CD4-positive, alpha-beta T cell (primary cell): ENCODE results near the gene TEX54. TPM values are rescaled to one million over a fixed set of nuclear protein-coding genes. Genes with fewer than 3 reads are reported as not detected.
A peak's percentile ranks its signal among the peaks of the same experiment; 100 is the strongest.

ENCODE experiments used
- ATAC-seq: fragments of 200-7000 bp; cut with Tn5 transposase; one replicate; pipeline ENCODE4 v1.10.0; 2022; ENCODE audit warnings: mild to moderate bottlenecking; ENCODE audit not compliant: poor library complexity
- CTCF ChIA-PET: fragments of 350-600 bp; sonication (Branson Sonifier 250); formaldehyde crosslinking; loops from one replicate; lab custom pipeline; 2021; ENCODE audit warnings: antibody characterized with exemption, inconsistent platforms; lab: Charles Lee
- POLR2A ChIA-PET: fragments of 350-600 bp; sonication (Branson Sonifier 250); formaldehyde crosslinking; loops from one replicate; lab custom pipeline; 2021; ENCODE audit warnings: antibody characterized with exemption, inconsistent platforms; lab: Charles Lee
- DNase-seq, 14 experiments: peaks; one replicate each; pipeline ENCODE4 v3.0.0-alpha.2; 2013 to 2020; ENCODE audit warnings: mixed read lengths in 2 of 14
- H3K27ac ChIP-seq, 2 donors: one replicate each; pipeline versions ENCODE4 v1.5.1 to v1.7.0; 2013; ENCODE audit warnings: low read length in 2 of 2, low read depth in 1 of 2, mild to moderate bottlenecking in 1 of 2
- H3K27me3 ChIP-seq, 2 experiments: 1 replicate in 1 of 2; 2 replicates in 1 of 2; pipeline versions ENCODE4 v1.6.1 to v1.7.0; 2013; ENCODE audit warnings: low read length in 2 of 2, control low read depth in 1 of 2, mild to moderate bottlenecking in 1 of 2, moderate library complexity in 1 of 2; ENCODE audit not compliant: insufficient read depth in 2 of 2, control insufficient read depth in 1 of 2
- H3K36me3 ChIP-seq: one replicate; pipeline ENCODE4 v1.6.1; 2013; ENCODE audit warnings: low read length, control low read depth; ENCODE audit not compliant: insufficient read depth
- H3K4me1 ChIP-seq: one replicate; pipeline ENCODE4 v1.6.1; 2013; ENCODE audit warnings: low read length, control low read depth; ENCODE audit not compliant: insufficient read depth
- H3K4me3 ChIP-seq: one replicate; pipeline ENCODE4 v1.5.1; 2013; ENCODE audit warnings: mild to moderate bottlenecking, low read length, moderate library complexity
- H3K9me3 ChIP-seq, 2 experiments: 1 replicate in 1 of 2; 2 replicates in 1 of 2; pipeline versions ENCODE4 v1.6.1 to v1.7.0; 2013; ENCODE audit warnings: low read length in 2 of 2, mild to moderate bottlenecking in 2 of 2, control low read depth in 1 of 2, moderate library complexity in 1 of 2; ENCODE audit not compliant: control insufficient read depth in 1 of 2, insufficient read depth in 1 of 2
- H3K27ac Mint-ChIP-seq: one replicate; pipeline ENCODE4 v1.8.0; 2020; ENCODE audit warnings: mixed read lengths
- H3K27me3 Mint-ChIP-seq: one replicate; pipeline ENCODE4 v1.8.0; 2021; ENCODE audit warnings: mixed read lengths
- H3K36me3 Mint-ChIP-seq: one replicate; pipeline ENCODE4 v1.8.0; 2021; ENCODE audit warnings: low read depth, mixed read lengths
- H3K4me1 Mint-ChIP-seq: one replicate; pipeline ENCODE4 v1.8.0; 2021; ENCODE audit warnings: low read depth, mixed read lengths
- H3K4me3 Mint-ChIP-seq: one replicate; pipeline ENCODE4 v1.8.0; 2020; ENCODE audit warnings: mild to moderate bottlenecking, mixed read lengths
- H3K9me3 Mint-ChIP-seq: one replicate; pipeline ENCODE4 v1.8.0; 2020; ENCODE audit warnings: mixed read lengths
- intact Hi-C, 2 experiments: fragments of 100-400 bp; cut with DNase I in 1 of 2; cut with micrococcal nuclease in 1 of 2; formaldehyde crosslinking; loops; one replicate each; pipeline versions ENCODE4 v1.15.1 to v1.9.0; 2023 to 2025; cut with DNase I, micrococcal nuclease
- total RNA-seq, 174 experiments: library from RNA in 2 of 174; stranded (reverse) in 2 of 174; gene quantifications; one replicate each; pipeline ENCODE4 v1.2.3 and lab custom pipeline; 2021 to 2026
- TF ChIP-seq, protein P1 (sequence below): fragments of 200-600 bp; IDR thresholded peaks from one replicate; pipeline ENCODE4 v1.8.0; 2022; ENCODE audit warnings: antibody characterized with exemption, mild to moderate bottlenecking

Gene TEX54
- total RNA-seq, 2 experiments from 2014 or later: 0.59 TPM; not detected in 1

DNA sequence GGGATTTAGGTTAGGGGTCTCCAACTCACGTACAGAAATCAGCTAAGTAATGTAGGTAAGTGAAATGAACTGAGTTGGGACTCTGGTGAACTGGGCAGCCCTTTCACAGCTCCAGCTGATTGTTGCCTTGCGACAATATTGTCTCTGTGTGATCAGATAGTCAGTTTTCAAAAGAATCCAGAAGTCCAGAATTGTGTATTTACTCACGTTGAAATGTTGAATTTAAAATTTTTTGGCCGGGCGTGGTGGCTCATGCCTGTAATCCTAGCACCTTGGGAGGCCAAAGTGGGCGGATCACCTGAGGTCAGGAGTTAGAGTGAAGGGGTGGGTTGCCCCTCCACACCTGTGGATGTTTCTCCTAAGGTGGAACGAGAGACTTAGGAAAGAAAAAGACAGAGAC is 25.6 kb upstream of the TEX54 start:
- Histone ChIP-seq H3K27me3 (no peaks in the 10 kb centered on the region), H3K27ac (no peak overlapping the region), H3K4me1 (peaks cover 32% of the 10 kb centered on the region)

DNA sequence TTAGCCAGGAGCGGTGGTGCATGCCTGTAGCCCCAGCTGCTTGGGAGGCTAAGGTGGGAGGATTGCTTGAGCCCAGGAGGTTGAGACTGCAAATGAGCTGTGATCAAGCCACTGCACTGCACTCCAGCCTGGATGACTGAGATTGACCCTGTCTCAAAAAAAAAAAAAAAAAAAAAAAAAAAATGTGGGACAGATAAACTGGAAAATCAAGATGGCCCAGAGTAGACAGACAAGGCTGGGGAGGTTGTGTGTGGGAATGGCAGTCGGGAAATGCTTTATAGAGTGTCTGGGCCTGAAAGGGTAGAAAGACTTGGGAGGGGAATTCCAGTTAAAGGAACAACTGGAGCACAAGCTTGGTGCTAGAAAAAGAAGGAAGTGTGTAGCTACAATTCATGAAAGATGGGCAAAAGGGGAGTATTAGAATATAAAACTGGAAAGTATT is 24.9 kb upstream of the TEX54 start:
- H3K4me3 ChIP-seq: no peak overlapping the region
- ChIA-PET POLR2A (interaction anchor here (0.6 to 9.4 kb wide), 7 partner anchors 7 to 129 kb away, joined by 3 to 599 read pairs (median 78); partner anchors contain the start of genes HNRNPUL2, SLC3A2, TMEM179B and TMEM223), CTCF (interaction anchor here (0.7 to 4.2 kb wide), 5 partner anchors 8 to 71 kb away, joined by 3 to 29 read pairs (median 4); partner anchors contain the start of gene SLC3A2)
- ATAC-seq: no peak
- no peaks in the 10 kb centered on the region for H3K9me3 ChIP-seq
- Mint-ChIP-seq H3K9me3 (no peaks in the 10 kb centered on the region), H3K4me1 (peaks cover 49% of the 10 kb centered on the region), H3K4me3 (peak overlapping the region; percentile 83), H3K36me3 (peaks cover 36% of the 10 kb centered on the region), H3K27me3 (no peaks in the 10 kb centered on the region), H3K27ac (peak overlapping the region; percentile 51)
- TF ChIP-seq, protein P1, sequence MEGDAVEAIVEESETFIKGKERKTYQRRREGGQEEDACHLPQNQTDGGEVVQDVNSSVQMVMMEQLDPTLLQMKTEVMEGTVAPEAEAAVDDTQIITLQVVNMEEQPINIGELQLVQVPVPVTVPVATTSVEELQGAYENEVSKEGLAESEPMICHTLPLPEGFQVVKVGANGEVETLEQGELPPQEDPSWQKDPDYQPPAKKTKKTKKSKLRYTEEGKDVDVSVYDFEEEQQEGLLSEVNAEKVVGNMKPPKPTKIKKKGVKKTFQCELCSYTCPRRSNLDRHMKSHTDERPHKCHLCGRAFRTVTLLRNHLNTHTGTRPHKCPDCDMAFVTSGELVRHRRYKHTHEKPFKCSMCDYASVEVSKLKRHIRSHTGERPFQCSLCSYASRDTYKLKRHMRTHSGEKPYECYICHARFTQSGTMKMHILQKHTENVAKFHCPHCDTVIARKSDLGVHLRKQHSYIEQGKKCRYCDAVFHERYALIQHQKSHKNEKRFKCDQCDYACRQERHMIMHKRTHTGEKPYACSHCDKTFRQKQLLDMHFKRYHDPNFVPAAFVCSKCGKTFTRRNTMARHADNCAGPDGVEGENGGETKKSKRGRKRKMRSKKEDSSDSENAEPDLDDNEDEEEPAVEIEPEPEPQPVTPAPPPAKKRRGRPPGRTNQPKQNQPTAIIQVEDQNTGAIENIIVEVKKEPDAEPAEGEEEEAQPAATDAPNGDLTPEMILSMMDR: no peak
- no peak overlapping the region for H3K27ac ChIP-seq
- H3K27me3 ChIP-seq: no peaks in the 10 kb centered on the region
- peaks cover 23% of the 10 kb centered on the region for H3K36me3 ChIP-seq
- peaks cover 30% of the 10 kb centered on the region for H3K4me1 ChIP-seq
- DNase-seq: no peak
- intact Hi-C loops: loop anchor here in 1 of 2 experiments (5.0 kb wide), 1 partner anchor 150 kb away; the partner anchor contains the start of genes BSCL2 and GNG3

More for the DNA sequence above, 25.6 kb upstream of the TEX54 start:
- peaks cover 16% of the 10 kb centered on the region for H3K36me3 ChIP-seq
- Mint-ChIP-seq H3K36me3 (peaks cover 29% of the 10 kb centered on the region), H3K4me1 (peaks cover 46% of the 10 kb centered on the region), H3K27ac (no peak overlapping the region), H3K27me3 (no peaks in the 10 kb centered on the region), H3K9me3 (no peaks in the 10 kb centered on the region), H3K4me3 (peak overlapping the region; percentile 83)
- no peak for DNase-seq
- H3K4me3 ChIP-seq: no peak overlapping the region
- ChIA-PET POLR2A (interaction anchor here (1.3 to 9.4 kb wide), 5 partner anchors 16 to 130 kb away, joined by 4 to 599 read pairs (median 79); partner anchors contain the start of genes HNRNPUL2, SLC3A2, TMEM179B and TMEM223), CTCF (interaction anchor here (0.7 to 1.3 kb wide), 2 partner anchors 8 to 72 kb away, joined by 3 to 4 read pairs; no protein-coding TSS in a partner anchor)
- TF ChIP-seq, protein P1: no peak
- intact Hi-C loops: loop anchor here in 1 of 2 experiments (5.0 kb wide), 1 partner anchor 151 kb away; the partner anchor contains the start of genes BSCL2 and GNG3
- ATAC-seq: no peak
- no peaks in the 10 kb centered on the region for H3K9me3 ChIP-seq

DNA sequence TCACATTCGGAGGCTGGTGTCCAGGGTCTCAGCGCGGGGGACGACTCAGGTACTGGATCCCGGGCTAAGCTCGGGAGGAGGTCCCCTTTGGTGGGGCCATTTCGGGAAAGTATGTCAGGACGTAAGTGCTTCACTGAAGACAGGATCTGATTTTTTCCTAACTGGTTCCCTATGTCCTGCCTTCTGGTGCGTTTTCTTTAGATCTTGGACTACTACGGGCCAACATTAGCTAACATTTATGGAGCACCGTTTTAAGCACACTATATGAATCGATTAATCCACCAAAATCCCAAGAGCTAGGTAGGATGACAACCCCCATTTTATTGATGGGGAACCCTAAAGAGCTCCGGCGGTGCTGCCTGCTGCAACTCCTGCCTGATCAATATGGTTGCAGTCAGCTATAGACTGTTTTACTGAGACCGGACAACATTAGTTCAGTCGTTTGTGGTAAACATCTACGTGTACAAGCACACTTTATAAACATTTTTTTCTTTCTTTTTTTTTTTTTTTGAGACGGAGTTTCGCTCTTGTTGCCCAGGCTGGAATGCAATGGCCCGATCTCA is 23.8 kb upstream of the TEX54 start:
- TF ChIP-seq, protein P1: no peak
- no peak for ATAC-seq

More for the DNA sequence above, 23.8 kb upstream of the TEX54 start:
- Mint-ChIP-seq H3K4me1 (peaks cover 58% of the 10 kb centered on the region), H3K4me3 (peak overlapping the region; percentile 98), H3K27ac (peak overlapping the region; percentile 90), H3K9me3 (no peaks in the 10 kb centered on the region), H3K36me3 (peaks cover 47% of the 10 kb centered on the region), H3K27me3 (no peaks in the 10 kb centered on the region)
- CTCF ChIA-PET: interaction anchor here (0.6 to 4.6 kb wide), 8 partner anchors 10 to 1448 kb away, joined by 3 to 58 read pairs (median 5); partner anchors contain the start of genes SLC3A2 and TMEM179B
- H3K36me3 ChIP-seq: peaks cover 34% of the 10 kb centered on the region
- no peaks in the 10 kb centered on the region for H3K9me3 ChIP-seq
- H3K4me1 ChIP-seq: peaks cover 37% of the 10 kb centered on the region
- intact Hi-C loops: loop anchor here (1.0 to 5.0 kb wide), 2 partner anchors 128 to 149 kb away; partner anchors contain the start of genes BSCL2 (in 1 of the 2), GNG3 (in 1 of the 2) and TTC9C (in 1 of the 2)
- POLR2A ChIA-PET: interaction anchor here (0.6 to 9.4 kb wide), 39 partner anchors 8 to 889 kb away, joined by 3 to 599 read pairs (median 6); partner anchors contain the start of genes BSCL2, C11orf98, CSKMT and FTH1
- DNase-seq: peak in 3 of 14 experiments; percentile 26 to 58 (median 52)
- H3K4me3 ChIP-seq: peak overlapping the region; percentile 79
- H3K27ac ChIP-seq: peak overlapping the region; percentile 2 to 72
- H3K27me3 ChIP-seq: no peaks in the 10 kb centered on the region
